C4-2B (cell line): ENCODE data around the gene ADM2.
A peak's percentile ranks its signal among the peaks of the same experiment; 100 is the strongest.

Experiments used
- CTCF ChIP-seq: fragments of 450-650 bp; conservative IDR thresholded peaks from 2 replicates; pipeline ENCODE4 v1.5.1; 2017; ENCODE audit warnings: mild to moderate bottlenecking
- ZFX ChIP-seq: fragments of 450-650 bp; IDR thresholded peaks from 2 replicates; pipeline ENCODE4 v1.6.1; 2017

DNA sequence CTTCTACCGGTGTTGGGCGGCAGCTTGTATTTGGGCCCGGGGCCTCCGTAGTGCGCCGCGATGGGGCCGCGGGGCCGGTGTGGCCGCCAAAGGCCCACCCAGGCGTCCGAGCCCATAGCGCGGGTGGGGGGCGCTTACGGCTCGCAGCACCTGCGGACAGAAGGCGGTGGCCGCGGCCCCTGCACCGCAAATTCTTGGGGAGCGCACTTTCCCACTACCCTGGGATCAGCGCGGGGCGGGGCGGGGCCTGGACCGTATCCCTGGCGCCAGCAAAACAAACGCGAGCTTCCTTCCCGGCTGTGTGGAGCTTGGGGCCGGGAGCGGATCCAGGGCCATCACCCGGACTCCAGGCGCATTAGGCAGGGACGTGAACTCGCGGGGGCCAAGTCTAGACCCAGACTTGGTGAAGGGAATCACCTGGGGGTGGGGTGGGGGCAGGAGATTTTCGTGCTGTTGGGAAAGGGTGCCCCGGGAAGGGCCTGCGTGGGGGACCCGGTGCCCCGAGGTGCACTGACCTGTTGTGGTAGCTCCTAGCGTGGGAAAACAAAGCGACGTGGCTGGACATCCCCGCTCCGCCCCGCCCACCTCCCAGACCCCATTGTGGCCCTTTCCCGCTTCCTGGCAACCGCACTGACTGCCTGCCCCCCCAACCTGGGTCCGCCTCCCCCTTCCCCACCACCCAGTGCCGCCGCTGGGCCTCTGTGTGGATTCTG lies 50.8 kb downstream of the ADM2 start:
- TF ChIP-seq CTCF (no peak), ZFX (peak; percentile 55; the same call in 1 of the 2 replicates)
